HEK293 (cell line): Measurements from ENCODE around the gene MFAP3.

ENCODE experiments used
- CTCF ChIA-PET: fragments of 350-600 bp; formaldehyde crosslinking; extraction: SDS; loops from one replicate; lab custom pipeline; 2021; ENCODE audit warnings: antibody characterized with exemption; lab: Yijun Ruan, JAX
- POLR2A ChIA-PET: fragments of 300-600 bp; formaldehyde crosslinking; extraction: SDS; loops from one replicate; lab custom pipeline; 2020; ENCODE audit warnings: antibody characterized with exemption, inconsistent platforms; lab: Yijun Ruan, JAX
- H3K27ac ChIP-seq: fragments of 200-500 bp; sonication (Bioruptor generic); 2 replicates; pipeline ENCODE4 v1.5.1; 2014; ENCODE audit warnings: low read depth, low read length, control low read depth, inconsistent platforms; ENCODE audit errors: extremely low read depth
- H3K36me3 ChIP-seq, 2 experiments: fragments of 200-500 bp in 1 of 2; sonication (Bioruptor generic) in 1 of 2; 1 replicate in 1 of 2; 2 replicates in 1 of 2; pipeline ENCODE4 v1.5.1; 2014 to 2017; ENCODE audit warnings: inconsistent platforms in 2 of 2, low read length in 2 of 2; ENCODE audit not compliant: control insufficient read depth in 2 of 2, insufficient read depth in 1 of 2
- H3K4me1 ChIP-seq: fragments of 200-500 bp; sonication (Bioruptor generic); 2 replicates; pipeline ENCODE4 v1.5.1; 2014; ENCODE audit warnings: mild to moderate bottlenecking, low read length, inconsistent platforms; ENCODE audit not compliant: control insufficient read depth, insufficient read depth
- H3K4me3 ChIP-seq: 2 replicates; pipeline ENCODE4 v1.5.1; 2011; ENCODE audit warnings: low read depth, mild to moderate bottlenecking, control low read depth, low read length, moderate library complexity
- H3K9me3 ChIP-seq: fragments of 200-500 bp; sonication (Bioruptor generic); 2 replicates; pipeline ENCODE4 v1.5.1; 2014; ENCODE audit warnings: low read depth, low read length, inconsistent platforms; ENCODE audit not compliant: control insufficient read depth, insufficient read depth
- BCL6B ChIP-seq: fragments of 450-650 bp; formaldehyde crosslinking; IDR thresholded peaks from 2 replicates; pipeline ENCODE4 v1.5.1; 2017; ENCODE audit warnings: missing biosample characterization, missing genetic modification characterization
- EGR2 ChIP-seq: fragments of 450-650 bp; formaldehyde crosslinking; IDR thresholded peaks from 2 replicates; pipeline ENCODE4 v1.5.1; 2016; ENCODE audit warnings: low read depth, missing biosample characterization, missing genetic modification characterization
- ELK4 ChIP-seq: IDR thresholded peaks from 2 replicates; pipeline ENCODE4 v1.6.1; 2011; ENCODE audit warnings: mild to moderate bottlenecking, low read depth, low read length, borderline replicate concordance
- GFI1B ChIP-seq: fragments of 450-650 bp; formaldehyde crosslinking; IDR thresholded peaks from 2 replicates; pipeline ENCODE4 v1.5.1; 2016; ENCODE audit warnings: missing biosample characterization, missing genetic modification characterization
- GLIS1 ChIP-seq: fragments of 450-650 bp; formaldehyde crosslinking; IDR thresholded peaks from 2 replicates; pipeline ENCODE4 v1.5.1; 2016; ENCODE audit warnings: missing biosample characterization, missing genetic modification characterization
- OSR2 ChIP-seq: fragments of 450-650 bp; formaldehyde crosslinking; IDR thresholded peaks from 2 replicates; pipeline ENCODE4 v1.5.1; 2016; ENCODE audit warnings: missing biosample characterization, missing genetic modification characterization
- ZBTB20 ChIP-seq: fragments of 450-650 bp; formaldehyde crosslinking; IDR thresholded peaks from 2 replicates; pipeline ENCODE4 v1.5.1; 2016; ENCODE audit warnings: missing biosample characterization, missing genetic modification characterization
- ZBTB8A ChIP-seq: fragments of 450-650 bp; formaldehyde crosslinking; IDR thresholded peaks from 2 replicates; pipeline ENCODE4 v1.5.1; 2016; ENCODE audit warnings: missing biosample characterization, missing genetic modification characterization
- ZNF121 ChIP-seq: fragments of 450-650 bp; formaldehyde crosslinking; IDR thresholded peaks from 2 replicates; pipeline ENCODE4 v1.5.1; 2016; ENCODE audit warnings: missing biosample characterization, missing genetic modification characterization
- ZNF138 ChIP-seq: fragments of 450-650 bp; formaldehyde crosslinking; IDR thresholded peaks from 2 replicates; pipeline ENCODE4 v1.5.1; 2016; ENCODE audit warnings: missing biosample characterization, missing genetic modification characterization, borderline replicate concordance
- ZNF221 ChIP-seq: fragments of 450-650 bp; formaldehyde crosslinking; IDR thresholded peaks from 2 replicates; pipeline ENCODE4 v1.5.1; 2017; ENCODE audit warnings: missing biosample characterization, missing genetic modification characterization, borderline replicate concordance
- ZNF266 ChIP-seq: fragments of 450-650 bp; formaldehyde crosslinking; IDR thresholded peaks from 2 replicates; pipeline ENCODE4 v1.5.1; 2016; ENCODE audit warnings: missing biosample characterization, missing genetic modification characterization, low read depth
- ZNF335 ChIP-seq: fragments of 450-650 bp; formaldehyde crosslinking; conservative IDR thresholded peaks from 2 replicates; pipeline ENCODE4 v1.5.1; 2016; ENCODE audit warnings: missing biosample characterization, missing genetic modification characterization
- ZNF391 ChIP-seq: fragments of 450-650 bp; formaldehyde crosslinking; IDR thresholded peaks from 2 replicates; pipeline ENCODE4 v1.5.1; 2016; ENCODE audit warnings: low read depth, missing biosample characterization, missing genetic modification characterization, borderline replicate concordance
- ZNF596 ChIP-seq: fragments of 450-650 bp; IDR thresholded peaks from 2 replicates; pipeline ENCODE4 v1.5.0; 2018; ENCODE audit warnings: missing biosample characterization, mild to moderate bottlenecking, missing genetic modification characterization, moderate library complexity
- ZNF624 ChIP-seq: fragments of 450-650 bp; formaldehyde crosslinking; IDR thresholded peaks from 2 replicates; pipeline ENCODE4 v1.5.1; 2017; ENCODE audit warnings: missing biosample characterization, missing genetic modification characterization
- ZNF626 ChIP-seq: fragments of 450-650 bp; sonication (Bioruptor Pico); formaldehyde crosslinking; IDR thresholded peaks from 2 replicates; pipeline ENCODE4 v1.5.1; 2018; ENCODE audit warnings: missing biosample characterization, missing genetic modification characterization, inconsistent platforms
- ZNF658 ChIP-seq: fragments of 450-650 bp; formaldehyde crosslinking; IDR thresholded peaks from 2 replicates; pipeline ENCODE4; 2016; ENCODE audit warnings: missing biosample characterization, missing genetic modification characterization
- ZNF664 ChIP-seq: fragments of 450-650 bp; formaldehyde crosslinking; IDR thresholded peaks from 2 replicates; pipeline ENCODE4 v1.5.1; 2016; ENCODE audit warnings: missing biosample characterization, missing genetic modification characterization
- TF ChIP-seq, protein P1 (sequence below): fragments of 450-650 bp; formaldehyde crosslinking; IDR thresholded peaks from 2 replicates; pipeline ENCODE4 v1.5.1; 2016; ENCODE audit warnings: missing biosample characterization, missing genetic modification characterization
- TF ChIP-seq, protein P2 (sequence below): fragments of 450-650 bp; formaldehyde crosslinking; optimal IDR thresholded peaks from 2 replicates; pipeline ENCODE3; 2016; ENCODE audit warnings: missing biosample characterization, mild to moderate bottlenecking, missing genetic modification characterization
- TF ChIP-seq, protein P3 (sequence below): fragments of 450-650 bp; formaldehyde crosslinking; IDR thresholded peaks from 2 replicates; pipeline ENCODE4 v1.5.1; 2017; ENCODE audit warnings: missing biosample characterization, mild to moderate bottlenecking, missing genetic modification characterization, moderate library complexity

Gene MFAP3

DNA sequence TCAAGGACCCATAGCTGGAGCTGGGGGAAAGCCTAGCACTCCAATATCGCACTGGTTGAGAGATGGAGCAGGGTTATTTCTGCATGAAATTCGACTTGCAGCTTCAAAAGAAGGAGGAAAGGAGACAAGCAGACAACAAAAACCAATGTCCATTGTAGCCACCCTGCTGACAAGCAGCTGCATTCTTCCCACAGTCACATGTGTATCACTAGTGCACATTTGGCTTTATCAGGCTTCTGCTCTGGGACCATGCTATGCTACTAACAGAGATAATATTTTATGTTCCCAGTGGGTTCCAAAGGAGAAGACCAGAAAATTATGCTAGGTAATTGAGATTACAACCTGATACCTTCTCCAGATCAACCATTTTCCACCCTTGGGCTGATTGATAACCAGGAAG, 59.7 kb downstream of the MFAP3 start (continued):
- TF ChIP-seq ZNF391 (tag by site-specific recombination) (no peak), ZBTB8A (tag by site-specific recombination) (no peak), ZNF596 (tag by site-specific recombination) (no peak), GFI1B (tag by site-specific recombination) (no peak), ZNF624 (tag by site-specific recombination) (no peak), ZBTB20 (tag by site-specific recombination) (no peak), ZNF266 (tag by site-specific recombination) (no peak), ZNF221 (tag by site-specific recombination) (no peak), ZNF121 (tag by site-specific recombination) (no peak), GLIS1 (no peak)
- TF ChIP-seq, protein P1, sequence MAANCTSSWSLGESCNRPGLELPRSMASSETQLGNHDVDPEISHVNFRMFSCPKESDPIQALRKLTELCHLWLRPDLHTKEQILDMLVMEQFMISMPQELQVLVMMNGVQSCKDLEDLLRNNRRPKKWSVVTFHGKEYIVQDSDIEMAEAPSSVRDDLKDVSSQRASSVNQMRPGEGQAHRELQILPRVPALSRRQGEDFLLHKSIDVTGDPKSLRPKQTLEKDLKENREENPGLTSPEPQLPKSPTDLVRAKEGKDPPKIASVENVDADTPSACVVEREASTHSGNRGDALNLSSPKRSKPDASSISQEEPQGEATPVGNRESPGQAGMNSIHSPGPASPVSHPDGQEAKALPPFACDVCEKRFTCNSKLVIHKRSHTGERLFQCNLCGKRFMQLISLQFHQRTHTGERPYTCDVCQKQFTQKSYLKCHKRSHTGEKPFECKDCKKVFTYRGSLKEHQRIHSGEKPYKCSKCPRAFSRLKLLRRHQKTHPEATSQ (tag by site-specific recombination), result no peak

DNA sequence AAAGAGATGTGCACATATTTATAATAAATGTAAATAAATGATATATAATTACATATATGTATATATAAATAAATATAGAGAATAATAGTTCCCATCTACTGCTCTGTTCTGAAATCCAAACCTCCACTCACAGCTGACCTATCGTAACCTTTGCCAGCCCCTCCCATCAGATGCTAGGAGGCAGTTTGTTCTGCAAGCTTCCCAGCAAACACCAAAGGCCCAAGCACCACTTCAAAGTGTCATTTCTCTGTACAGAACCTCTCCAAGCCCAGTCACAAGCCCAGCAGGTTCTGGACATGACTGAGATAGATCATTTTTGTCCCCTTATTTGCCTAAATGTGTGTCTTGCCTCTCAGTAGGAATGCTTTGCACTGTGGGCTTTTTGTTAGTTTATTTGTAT, 62.4 kb downstream of the MFAP3 start:
- no peak for TF ChIP-seq ZNF664 (tag by site-specific recombination)
- TF ChIP-seq, protein P2, sequence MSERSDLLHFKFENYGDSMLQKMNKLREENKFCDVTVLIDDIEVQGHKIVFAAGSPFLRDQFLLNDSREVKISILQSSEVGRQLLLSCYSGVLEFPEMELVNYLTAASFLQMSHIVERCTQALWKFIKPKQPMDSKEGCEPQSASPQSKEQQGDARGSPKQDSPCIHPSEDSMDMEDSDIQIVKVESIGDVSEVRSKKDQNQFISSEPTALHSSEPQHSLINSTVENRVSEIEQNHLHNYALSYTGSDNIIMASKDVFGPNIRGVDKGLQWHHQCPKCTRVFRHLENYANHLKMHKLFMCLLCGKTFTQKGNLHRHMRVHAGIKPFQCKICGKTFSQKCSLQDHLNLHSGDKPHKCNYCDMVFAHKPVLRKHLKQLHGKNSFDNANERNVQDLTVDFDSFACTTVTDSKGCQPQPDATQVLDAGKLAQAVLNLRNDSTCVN (tag by site-specific recombination), result no peak
- no peak for TF ChIP-seq ZNF658 (tag by site-specific recombination)
- no peak for TF ChIP-seq ZNF138 (tag by site-specific recombination)
- TF ChIP-seq ZNF335, result no peak
- no peak for TF ChIP-seq ELK4
- no peak for TF ChIP-seq BCL6B (tag by site-specific recombination)
- TF ChIP-seq, protein P3, sequence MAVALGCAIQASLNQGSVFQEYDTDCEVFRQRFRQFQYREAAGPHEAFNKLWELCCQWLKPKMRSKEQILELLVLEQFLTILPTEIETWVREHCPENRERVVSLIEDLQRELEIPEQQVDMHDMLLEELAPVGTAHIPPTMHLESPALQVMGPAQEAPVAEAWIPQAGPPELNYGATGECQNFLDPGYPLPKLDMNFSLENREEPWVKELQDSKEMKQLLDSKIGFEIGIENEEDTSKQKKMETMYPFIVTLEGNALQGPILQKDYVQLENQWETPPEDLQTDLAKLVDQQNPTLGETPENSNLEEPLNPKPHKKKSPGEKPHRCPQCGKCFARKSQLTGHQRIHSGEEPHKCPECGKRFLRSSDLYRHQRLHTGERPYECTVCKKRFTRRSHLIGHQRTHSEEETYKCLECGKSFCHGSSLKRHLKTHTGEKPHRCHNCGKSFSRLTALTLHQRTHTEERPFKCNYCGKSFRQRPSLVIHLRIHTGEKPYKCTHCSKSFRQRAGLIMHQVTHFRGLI (tag by site-specific recombination), result no peak
- TF ChIP-seq OSR2 (tag by site-specific recombination), result no peak
- no peak for TF ChIP-seq EGR2 (tag by site-specific recombination)
- TF ChIP-seq ZNF626 (tag by site-specific recombination), result no peak
- ChIA-PET CTCF (interaction anchor here (1.0 kb wide), 1 partner anchor 56 kb away, joined by 4 read pairs; no protein-coding TSS in a partner anchor), POLR2A (no interaction called here)
- no peaks in the 10 kb centered on the region for H3K4me1 ChIP-seq
- H3K27ac ChIP-seq, result no peak overlapping the region
- H3K9me3 ChIP-seq, result no peaks in the 10 kb centered on the region
- no peaks in the 10 kb centered on the region for H3K36me3 ChIP-seq
- no peak overlapping the region for H3K4me3 ChIP-seq
